ENCODE data around the gene DCTN5.
A peak's percentile ranks its signal among the peaks of the same experiment; 100 is the strongest.
"Not testable (repeated sequence)": the region's sequence is repeated elsewhere in the genome, so short reads cannot be mapped to it uniquely, and the experiment has no call there.

DCTN5 gene

GRCh38 chr16:23694644-23695373 lies 53.5 kb downstream of the DCTN5 start:
- no peak for DNase-seq

- no peak for DNase-seq
Measured at GRCh38 chr16:23695756-23696155, 54.5 kb downstream of the DCTN5 start.

- DNase-seq = peak; percentile 16
Measured at GRCh38 chr16:23699100-23699499, 57.8 kb downstream of the DCTN5 start.

- DNase-seq = no peak
Measured at GRCh38 chr16:23700093-23700492, 58.8 kb downstream of the DCTN5 start.

GRCh38 chr16:23700509-23700908 lies 59.2 kb downstream of the DCTN5 start:
- DNase-seq = no peak

GRCh38 chr16:23701045-23701444 lies 59.8 kb downstream of the DCTN5 start:
- DNase-seq = no peak

- no peak for DNase-seq
Measured at GRCh38 chr16:23702951-23703350, 61.7 kb downstream of the DCTN5 start.

- DNase-seq = no peak
Measured at GRCh38 chr16:23704772-23705516, 63.7 kb downstream of the DCTN5 start.

GRCh38 chr16:23705517-23705902 lies 64.2 kb downstream of the DCTN5 start:
- DNase-seq = no peak

- no peak for DNase-seq
Measured at GRCh38 chr16:23706439-23706838, 65.2 kb downstream of the DCTN5 start.

GRCh38 chr16:23709536-23709935 lies 68.3 kb downstream of the DCTN5 start:
- DNase-seq = no peak

- no peak for DNase-seq
Measured at GRCh38 chr16:23710008-23710407, 68.7 kb downstream of the DCTN5 start.

GRCh38 chr16:23710504-23710903 lies 69.2 kb downstream of the DCTN5 start:
- DNase-seq = no peak

GRCh38 chr16:23711785-23712184 lies 70.5 kb downstream of the DCTN5 start:
- no peak for DNase-seq

- DNase-seq = no peak
Measured at GRCh38 chr16:23712976-23713375, 71.7 kb downstream of the DCTN5 start, which contains the start of gene ERN2. Gene ERN2 (minus strand): TSS chr16:23713222. CDS start chr16:23713187, 35 bp downstream.

GRCh38 chr16:23716484-23716883 lies 75.2 kb downstream of the DCTN5 start:
- no peak for DNase-seq

- DNase-seq = not testable (repeated sequence)
Measured at GRCh38 chr16:23722613-23723240, 81.5 kb downstream of the DCTN5 start.

- no peak for DNase-seq
Measured at GRCh38 chr16:23724096-23724784, 83.0 kb downstream of the DCTN5 start.

GRCh38 chr16:23724785-23725131 lies 83.5 kb downstream of the DCTN5 start:
- DNase-seq = no peak

- no peak for DNase-seq
Measured at GRCh38 chr16:23726710-23727109, 85.4 kb downstream of the DCTN5 start.
